ENCODE data around the gene POMGNT1.

DNA sequence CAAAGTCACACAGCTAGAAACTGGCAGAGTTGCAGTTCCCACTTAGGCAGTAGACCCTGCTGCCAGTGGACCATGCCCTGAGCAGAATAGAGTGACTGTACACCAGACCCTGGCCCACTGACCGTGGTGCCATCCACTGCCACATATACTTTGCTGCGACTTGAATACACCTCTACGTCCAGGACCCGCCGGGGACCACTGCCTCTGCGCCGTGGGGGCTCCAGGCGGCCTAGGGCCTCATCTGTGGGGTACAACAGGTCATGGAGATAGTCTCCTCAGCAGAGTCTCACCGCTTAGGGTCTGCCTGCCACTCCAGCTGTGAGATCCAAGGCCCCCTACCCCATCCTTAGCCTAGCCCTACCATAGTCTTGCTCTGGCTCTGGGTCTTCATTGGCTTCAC, 1.6 kb downstream of the POMGNT1 start:
- TF ChIP-seq CTCF (IDR thresholded peaks at IDR 0.05; ENCODE audit: insufficient read depth, low read length, poor library complexity, severe bottlenecking) (no peak), EZH2phosphoT487 (conservative IDR thresholded peaks at IDR 0.05; ENCODE audit: low read length) (no peak)
